CD4-positive, alpha-beta T cell treated with Interleukin-1 beta for 1 hour (primary cell): ENCODE results near the gene ITPKB.

Experiments used
- DNase-seq, 2 donors: peaks; one replicate each; pipeline ENCODE4 v3.0.0-alpha.2; 2020 to 2022

ITPKB gene

GRCh38 chr1:226682871-226683814 is 55.9 kb downstream of the ITPKB start:
- DNase-seq, result peak; percentile 37 to 40

DNA sequence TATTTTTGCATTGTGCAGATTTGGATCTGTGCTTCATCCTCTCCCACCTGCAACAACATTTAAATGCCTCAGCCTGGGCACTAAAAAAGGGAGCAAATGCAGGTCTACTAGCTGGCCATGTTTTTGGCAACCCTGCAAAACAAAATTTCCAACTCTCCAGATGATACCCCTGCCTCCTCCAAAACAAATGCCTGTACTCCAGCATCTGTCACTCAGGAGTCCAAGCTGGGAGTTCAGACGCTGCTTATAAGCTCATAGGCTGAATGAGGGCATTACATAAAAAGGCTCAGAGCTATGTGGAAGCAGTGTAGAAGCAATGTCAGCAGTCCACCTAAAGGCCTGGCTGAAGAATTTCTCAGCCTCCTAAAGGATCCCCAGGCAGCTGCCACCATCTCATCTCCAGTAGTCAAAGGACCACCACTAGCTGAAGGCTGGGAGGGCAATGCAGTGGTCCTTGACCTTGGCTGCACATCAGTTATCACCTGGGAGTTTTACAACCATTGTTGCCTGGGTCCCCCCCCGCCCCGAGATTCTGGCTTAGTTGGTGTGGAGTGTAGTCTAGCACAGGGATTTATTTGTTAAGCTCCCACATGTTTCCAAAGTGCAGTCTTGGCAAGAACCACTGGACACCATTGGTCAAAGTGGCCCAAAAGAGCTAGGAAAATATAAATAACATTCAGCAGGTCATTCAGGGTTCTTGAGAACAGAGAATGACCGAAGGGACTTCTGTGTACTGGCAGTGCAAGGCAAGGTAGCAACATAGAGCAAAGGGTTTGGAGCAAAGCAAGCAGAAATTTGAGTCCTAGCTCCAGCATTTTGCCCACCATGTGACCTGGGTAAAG is 57.2 kb downstream of the ITPKB start:
- DNase-seq, result no peak

DNA sequence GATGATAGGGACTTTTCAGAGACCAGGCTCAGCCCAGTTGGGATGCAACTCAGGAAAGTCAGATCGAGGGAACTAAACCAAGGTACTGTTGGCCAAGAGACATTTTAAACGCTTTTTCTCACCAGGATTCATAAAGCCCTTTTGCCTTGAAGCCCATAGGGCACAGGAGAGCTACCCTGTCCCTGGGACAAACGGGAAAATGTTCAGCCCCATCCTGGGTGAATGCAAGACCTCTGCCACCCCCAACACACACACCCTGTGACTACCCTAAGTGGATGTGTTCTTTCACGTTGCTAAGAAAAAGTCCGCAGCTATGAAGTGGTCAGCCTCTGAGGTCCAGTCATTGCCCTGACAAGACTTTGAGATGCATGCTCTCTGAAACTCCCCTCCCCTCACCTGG is 58.4 kb downstream of the ITPKB start:
- DNase-seq, result no peak

DNA sequence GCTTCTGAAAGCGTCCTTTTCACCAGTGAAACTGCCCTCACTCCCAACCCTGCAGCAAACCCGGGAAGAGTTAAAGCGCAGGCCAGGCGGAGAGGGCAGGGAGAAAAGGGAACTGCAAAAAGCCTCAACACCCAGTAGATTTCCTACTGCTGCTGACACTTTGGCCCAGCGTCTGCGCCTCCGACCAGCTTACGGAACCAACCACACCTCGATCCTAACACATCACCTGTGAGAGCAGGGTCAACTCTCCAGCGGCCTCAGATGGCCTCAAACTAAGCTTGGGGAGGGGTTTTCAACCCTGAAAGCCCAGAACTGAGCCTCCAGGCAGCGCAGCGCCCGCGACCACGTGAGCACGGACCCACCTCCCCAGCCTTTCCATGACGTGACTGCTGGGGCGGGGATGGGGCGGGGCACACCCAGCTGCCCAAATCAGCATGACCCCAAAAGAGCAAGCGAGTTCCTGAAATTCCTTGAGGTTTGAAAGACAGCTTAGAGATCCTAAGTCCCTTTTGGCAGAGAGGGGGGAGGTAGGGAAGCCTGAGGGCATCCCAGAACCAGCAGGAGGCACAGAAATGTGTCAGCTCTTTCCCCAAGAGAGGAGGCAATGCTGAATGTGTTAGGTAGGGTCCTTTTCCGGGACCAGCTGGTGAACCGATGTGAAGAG is 59.1 kb downstream of the ITPKB start:
- DNase-seq, result peak; percentile 79 to 81

DNA sequence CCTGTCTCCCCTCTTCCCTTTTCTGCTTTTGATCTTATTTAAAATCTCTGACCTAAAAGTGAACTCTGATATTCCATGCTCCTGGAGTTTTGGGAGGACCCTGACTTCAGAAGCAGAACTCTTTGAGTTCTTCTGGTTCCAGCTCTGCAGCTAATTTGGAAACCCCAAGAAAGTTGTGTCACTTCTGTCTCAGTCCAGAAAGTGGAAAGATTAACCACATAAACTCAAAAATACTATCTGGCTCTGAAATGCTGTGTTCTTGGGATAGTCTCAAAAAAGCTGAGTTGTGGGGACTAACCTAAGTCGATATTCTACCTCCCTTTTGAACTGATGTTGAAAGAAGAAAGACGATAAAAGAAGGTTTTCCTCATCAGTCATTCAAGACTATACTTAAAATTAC is 59.8 kb downstream of the ITPKB start:
- DNase-seq, result no peak

GRCh38 chr1:226678701-226679100 is 60.4 kb downstream of the ITPKB start:
- peak; percentile 36 to 63 for DNase-seq

DNA sequence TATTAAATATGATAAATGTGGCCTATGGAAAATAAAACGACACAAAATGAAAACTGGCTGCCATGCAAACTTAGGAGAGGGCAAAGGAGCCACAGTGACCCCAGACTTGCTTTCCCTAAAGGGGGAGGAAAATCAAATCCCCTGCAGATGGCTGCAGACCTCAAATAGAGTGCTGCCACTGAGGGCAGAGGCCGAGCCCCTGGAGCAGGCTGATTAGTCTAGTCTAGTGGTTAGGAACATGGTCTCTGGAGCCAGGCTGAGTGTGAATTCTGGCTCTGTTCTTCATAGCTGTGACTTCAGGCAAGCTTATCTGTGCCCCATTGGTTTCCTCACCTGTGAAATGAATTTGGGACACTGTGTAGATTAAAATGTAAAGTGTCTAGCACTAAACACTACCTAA is 60.8 kb downstream of the ITPKB start:
- no peak for DNase-seq

- peak; percentile 80 for DNase-seq
Measured at GRCh38 chr1:226677027-226678020, 61.8 kb downstream of the ITPKB start.

DNA sequence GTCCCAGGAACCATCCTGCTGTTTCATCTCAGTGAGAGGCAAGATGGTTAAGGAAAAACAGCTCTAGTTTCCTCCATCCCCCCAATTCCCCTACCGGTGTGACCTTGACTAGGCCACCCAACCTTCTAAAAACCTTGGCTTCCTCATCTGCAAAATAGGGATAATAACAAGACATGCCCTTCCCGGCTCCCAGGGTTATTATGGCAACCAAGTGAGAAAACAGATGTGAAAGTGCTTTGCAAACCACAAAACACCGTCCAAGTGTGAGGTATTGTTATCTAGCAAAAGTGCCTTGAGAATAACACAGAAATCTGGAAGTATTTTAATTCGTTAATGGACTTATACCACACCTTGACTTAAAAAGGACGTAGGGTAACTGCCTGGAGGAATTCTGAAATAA is 62.7 kb downstream of the ITPKB start:
- peak; percentile 30 to 36 for DNase-seq

DNA sequence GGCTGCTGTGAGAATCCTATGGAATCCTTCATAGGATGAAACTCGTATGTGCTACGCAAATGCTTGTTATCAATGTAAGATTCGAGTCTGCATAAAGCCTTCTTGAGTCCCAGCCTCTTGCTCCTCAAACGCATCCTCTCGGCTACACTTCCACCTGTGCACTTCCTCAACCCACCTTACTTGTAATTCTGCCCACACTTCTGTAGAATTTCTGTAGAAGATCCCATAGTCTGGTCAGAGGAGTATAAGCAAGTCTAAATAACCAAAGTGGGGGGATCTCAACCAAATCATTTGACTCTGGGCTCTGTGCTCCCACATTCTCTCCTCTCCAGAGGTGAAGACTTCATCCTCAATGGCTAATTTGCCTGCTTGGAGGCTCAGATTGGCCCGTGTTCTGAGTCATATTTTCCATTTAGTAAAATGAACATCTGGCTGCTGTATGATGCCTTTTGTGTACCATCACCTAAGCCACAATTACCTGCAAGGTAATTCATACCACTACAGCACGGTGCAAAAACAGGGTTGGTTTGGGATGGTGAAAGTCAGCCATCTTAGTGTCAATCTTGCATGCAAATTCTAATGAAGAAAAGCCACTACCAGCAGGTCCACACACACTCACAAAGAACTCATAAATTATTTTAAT is 63.2 kb downstream of the ITPKB start:
- peak in 1 of 2 donors; percentile 26 for DNase-seq

DNA sequence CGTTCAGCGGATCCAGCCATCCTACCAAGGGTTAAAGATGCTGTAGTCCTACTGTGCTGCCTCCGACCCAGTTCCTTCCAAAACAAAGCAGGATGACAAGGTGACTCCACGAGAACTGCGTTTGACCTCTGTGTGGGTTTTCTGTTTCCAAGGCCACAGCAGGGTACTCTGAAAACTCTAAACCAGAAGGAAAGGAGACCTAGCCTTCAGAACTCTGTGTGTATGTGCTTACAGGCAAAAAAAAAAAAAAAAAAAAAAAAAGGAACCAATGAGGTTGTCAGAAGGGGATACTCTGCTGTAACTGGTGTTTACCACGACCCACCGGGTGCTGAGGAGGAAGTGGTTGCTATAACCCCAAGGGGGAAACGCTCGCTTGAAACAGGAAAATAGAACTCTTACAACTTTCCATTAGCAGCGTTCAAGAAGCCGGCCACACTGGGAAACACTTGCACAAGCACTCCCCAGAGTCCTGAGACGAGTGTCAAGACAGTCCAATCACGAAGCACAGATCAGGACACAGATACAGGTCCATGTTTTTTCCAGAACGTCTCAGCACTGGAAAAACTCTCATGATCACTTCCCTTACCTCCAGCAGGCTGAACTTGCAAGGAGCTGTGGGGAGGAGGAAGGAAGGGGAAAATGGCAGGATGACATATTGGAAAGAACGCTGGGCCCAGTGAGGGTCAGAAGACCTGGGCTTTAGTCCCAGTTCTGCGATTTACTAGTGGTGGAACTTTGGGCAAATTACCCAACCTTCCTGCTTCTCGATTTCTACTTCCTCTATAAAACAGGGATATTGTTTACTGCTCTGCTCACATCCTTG is 64.0 kb downstream of the ITPKB start:
- peak; percentile 85 to 88 for DNase-seq

DNA sequence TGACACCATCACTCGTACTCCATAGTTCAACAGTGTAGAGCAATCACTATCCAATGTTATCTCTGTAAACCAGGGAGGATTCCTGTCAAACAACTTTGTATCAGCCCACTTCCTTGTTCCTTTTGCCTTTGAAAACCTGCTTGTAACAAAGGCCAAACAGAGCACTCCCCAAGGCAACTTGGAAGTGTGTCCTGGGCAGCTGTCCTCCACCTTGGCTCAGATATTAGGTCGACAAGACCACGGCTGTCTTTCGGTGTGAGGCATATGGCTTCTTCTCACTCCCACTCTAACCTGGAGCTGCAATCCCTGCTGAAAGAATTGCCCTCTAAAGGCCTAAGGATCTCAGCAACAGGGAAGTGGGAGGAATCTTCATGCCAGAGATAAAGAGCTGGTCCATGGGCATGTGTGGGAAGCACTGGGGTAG is 66.7 kb downstream of the ITPKB start:
- DNase-seq, result no peak

DNA sequence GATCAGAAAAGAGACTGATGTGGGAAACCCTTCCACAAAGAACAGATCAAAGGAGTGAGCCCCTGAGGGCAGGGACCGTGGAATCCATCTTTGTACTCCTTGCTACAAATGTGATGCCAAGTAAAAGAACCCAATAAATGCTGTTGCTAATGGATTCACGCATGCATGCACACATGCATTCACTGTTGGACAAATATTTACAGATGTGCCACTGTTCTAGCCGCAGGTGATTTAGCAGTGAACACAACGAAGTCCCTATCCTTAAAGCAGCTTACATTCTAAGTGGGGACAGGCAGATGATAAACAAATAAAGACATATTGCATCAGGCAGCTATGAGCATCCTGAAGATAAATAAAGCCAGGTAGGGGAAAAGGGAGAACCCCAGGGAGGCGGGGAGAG is 67.8 kb downstream of the ITPKB start:
- DNase-seq, result no peak

DNA sequence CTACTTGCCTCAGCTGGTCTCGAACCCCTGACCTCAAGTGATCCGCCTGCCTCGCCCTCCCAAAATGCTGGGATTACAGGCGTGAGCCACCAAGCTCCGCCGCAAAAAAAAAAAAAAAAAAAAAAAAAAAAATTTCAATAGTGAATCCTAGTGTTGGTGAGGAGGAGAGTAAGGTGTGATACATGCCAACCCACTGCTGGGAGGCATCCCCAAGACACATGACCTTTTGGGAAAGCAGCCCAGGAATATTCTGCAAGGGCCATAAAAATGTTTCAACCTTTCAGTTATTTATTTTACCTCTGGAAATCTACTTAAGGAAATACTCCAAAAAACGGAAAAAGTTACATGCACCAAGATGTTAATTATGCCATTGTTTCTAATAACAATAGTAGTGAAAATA is 69.0 kb downstream of the ITPKB start:
- DNase-seq, result no peak

DNA sequence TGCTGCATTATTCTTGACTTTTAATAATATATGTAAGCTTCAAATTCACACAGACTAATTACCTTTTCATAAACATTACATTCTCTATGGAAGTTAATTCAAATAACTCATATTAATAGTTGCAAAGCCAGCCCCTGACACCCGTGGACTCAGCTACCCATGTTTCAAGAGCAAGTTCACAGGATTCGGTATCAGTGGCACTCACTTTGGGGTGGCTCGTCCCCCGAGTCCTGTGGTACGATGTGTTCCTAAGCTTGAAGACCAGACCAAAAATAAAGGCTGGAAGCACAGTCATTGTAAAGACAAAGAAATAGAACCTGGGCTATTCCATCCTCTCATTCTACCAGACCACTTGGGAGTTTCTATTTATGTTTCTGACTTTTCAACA is 70.9 kb downstream of the ITPKB start:
- DNase-seq, result no peak

DNA sequence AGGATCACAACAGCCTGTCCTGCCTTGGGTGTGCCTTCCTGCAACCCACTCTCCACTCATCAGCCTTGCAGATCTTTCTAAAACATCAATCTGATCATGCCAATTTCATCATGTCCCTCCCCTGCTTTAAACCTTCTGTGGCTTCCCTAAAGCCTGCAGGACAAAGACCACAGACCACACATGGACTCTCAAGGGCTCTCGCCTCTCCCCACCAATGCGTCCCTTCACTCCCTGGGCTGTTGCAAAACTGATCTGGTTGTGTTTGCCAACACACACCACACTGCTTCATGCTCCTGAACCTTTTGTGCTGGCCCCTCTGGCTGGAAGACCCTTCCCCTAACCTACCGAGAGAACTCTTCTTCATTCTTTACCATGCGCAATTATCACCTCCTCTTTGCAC is 72.4 kb downstream of the ITPKB start:
- no peak for DNase-seq

DNA sequence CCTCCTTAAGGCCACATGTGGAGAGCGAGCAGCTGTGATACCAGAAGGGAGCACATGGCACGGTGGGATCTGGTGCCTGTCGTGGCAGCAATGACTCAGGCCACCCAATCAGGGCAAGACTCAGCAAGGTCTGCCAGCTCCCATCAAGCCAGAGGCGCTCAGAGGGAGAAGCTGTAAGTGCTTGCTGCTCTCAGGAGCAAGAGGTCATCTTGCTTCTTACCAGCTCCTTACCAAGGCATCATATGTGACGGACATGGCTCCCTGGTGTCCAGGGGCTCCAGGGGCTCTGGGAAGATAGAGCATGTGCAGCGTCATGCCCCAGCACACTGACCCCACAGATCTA is 72.9 kb downstream of the ITPKB start:
- no peak for DNase-seq

GRCh38 chr1:226665505-226666163 is 73.4 kb downstream of the ITPKB start:
- DNase-seq, result no peak

- DNase-seq, result no peak
Measured at GRCh38 chr1:226664413-226665101, 74.5 kb downstream of the ITPKB start.

- DNase-seq, result peak in 1 of 2 donors; percentile 25
Measured at GRCh38 chr1:226663327-226663704, 75.8 kb downstream of the ITPKB start.
